HL-60/S4 treated with retinoic acid at 250 ng/mL for 4 days and 3 days (cell line): ENCODE results near the gene NME5.

ENCODE experiments used
- in situ Hi-C: fragments of 300-500 bp; cut with MboI; formaldehyde crosslinking; loops from 2 replicates; pipeline ENCODE4 v1.7.0; 2022; ENCODE audit warnings: low sequenced_read_pairs

The NME5 gene

GRCh38 chr5:138140268-138140667 lies 1.0 kb upstream of the NME5 start:
- in situ Hi-C loops, result no loop called here

GRCh38 chr5:138139781-138140090 lies 508 bp upstream of the NME5 start:
- in situ Hi-C loops, result no loop called here

DNA sequence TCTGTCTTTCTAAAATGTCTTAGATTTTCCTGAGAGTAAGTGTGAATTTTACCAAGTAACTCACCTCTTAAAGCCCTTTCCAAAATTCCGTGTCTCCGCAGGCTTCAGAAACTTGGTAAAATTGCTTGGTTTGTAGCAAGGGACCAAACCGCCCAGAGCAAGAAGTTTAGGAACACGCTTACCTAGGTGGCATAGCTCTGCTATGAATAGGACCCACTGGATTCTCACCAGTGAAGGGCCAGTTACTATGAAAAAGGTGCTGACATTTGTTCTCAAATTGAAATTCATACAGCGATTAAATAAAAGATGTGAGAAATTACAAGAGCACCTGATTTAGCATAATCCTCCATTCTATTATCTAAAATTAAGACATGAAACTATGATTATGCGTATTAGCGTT lies 6.7 kb downstream of the NME5 start:
- in situ Hi-C loops, result no loop called here

GRCh38 chr5:138129347-138129746 lies 9.9 kb downstream of the NME5 start:
- in situ Hi-C loops, result no loop called here

DNA sequence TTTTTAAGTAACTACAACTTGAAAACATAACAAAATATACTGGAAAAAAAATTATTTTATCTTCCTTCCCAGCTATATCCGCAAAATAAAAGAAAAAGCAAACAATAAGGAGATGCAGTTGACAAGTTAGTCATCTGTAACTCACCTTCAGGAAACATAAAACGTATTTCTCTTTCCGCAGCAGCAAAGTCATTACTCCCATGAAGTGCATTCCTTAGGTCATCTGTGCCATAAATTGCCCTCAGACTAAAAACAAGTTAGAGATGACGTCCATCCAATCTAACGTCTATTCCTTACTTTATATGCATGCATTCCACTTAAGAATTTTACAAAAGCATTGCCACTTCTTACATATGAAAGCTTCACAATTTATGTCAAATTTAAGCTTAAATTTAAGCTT lies 10.9 kb downstream of the NME5 start:
- in situ Hi-C loops, result no loop called here

GRCh38 chr5:138115254-138115653 lies 24.0 kb downstream of the NME5 start:
- in situ Hi-C loops, result no loop called here

DNA sequence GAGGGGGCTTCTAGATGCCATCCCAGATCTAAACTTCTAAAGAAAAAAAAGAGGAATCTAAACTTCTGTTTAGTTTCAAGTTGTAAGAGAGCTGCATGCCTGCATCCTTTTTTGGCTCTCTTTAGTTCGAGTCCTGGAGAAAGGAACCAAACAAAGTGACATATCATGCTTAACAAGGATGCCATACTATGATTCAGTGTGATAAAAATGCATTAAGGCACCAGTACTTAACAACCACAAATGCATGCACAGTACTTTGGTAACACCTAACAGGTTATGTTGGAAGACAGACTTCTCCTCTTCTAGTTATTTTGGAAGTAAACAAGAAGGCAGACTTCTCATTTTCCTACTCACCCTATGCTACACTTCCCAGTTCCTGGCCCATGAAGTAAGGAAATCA lies 27.3 kb downstream of the NME5 start:
- in situ Hi-C loops, result no loop called here

DNA sequence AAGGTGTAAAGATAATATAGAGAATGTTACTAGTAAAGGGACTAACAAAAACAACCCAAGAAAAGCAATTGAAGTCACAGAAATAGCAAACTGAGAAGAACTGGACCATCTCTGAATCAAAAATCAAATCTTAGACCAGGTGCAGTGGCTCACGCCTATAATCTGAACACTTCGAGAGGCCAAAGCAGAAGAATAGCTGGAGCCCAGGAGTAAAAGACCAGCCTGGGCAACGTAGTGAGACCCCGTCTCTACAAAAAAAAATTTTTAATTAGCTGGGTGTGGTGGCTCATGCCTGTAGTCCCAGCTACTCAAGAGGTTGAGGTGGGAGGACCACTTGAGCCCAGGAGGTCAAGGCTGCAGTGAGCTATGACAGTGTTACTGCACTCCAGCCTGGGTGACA lies 28.0 kb downstream of the NME5 start:
- in situ Hi-C loops, result no loop called here

- in situ Hi-C loops, result no loop called here
Measured at GRCh38 chr5:138110266-138110963, 28.8 kb downstream of the NME5 start.

DNA sequence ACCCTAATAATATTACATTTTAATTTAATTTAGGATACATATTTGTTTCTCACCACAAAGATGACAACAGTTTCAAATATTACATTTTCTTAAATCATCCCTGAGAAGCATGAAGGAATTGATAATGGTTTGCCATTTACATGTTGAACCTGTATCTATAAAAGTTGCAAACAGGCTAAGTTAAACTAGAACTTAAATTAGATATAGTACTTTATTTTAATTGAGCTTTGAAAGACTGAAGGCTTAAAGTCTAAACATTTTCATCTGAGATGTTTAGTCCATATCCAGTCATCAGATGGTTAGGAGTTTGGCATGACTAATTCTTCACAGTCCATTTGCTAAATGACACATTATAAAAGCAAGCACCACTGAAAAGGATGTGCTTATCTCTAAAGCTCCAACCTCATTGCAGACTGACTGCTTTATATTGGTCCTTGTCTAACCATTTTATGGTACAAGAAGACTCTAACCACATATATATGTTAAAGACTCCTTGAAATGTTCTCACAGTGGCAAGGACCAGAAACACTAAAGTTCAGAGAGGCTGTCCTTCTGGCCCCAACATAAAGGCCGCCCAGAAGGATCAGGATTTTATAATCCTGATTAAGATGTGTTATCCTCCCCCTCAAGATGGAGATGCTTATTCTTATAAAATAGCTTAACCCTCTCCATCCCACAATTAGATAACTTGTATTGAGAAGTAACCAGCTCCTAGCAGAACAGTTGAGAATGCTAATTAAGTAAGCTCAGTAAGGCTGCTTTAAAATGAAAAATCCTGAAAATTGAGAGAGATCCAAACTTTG lies 29.6 kb downstream of the NME5 start:
- in situ Hi-C loops, result no loop called here

GRCh38 chr5:138107213-138107612 lies 32.0 kb downstream of the NME5 start:
- in situ Hi-C loops, result no loop called here

GRCh38 chr5:138105709-138106108 lies 33.5 kb downstream of the NME5 start:
- in situ Hi-C loops, result no loop called here

DNA sequence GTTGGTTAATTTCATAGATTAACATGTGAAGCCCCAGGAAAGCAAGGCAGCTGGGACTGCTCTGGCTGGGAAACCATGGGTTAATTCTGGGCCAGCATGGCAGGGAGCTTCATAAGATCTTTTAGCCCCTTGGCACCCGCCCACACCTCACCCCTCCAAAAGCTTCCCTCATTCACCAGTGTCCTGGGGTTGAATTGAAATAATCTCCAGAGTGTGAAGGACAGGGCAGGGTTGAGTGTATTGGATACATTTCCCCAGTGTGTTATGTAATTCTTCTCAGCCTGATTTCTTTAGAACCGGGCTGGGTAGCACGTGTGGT lies 36.0 kb downstream of the NME5 start:
- in situ Hi-C loops, result no loop called here

DNA sequence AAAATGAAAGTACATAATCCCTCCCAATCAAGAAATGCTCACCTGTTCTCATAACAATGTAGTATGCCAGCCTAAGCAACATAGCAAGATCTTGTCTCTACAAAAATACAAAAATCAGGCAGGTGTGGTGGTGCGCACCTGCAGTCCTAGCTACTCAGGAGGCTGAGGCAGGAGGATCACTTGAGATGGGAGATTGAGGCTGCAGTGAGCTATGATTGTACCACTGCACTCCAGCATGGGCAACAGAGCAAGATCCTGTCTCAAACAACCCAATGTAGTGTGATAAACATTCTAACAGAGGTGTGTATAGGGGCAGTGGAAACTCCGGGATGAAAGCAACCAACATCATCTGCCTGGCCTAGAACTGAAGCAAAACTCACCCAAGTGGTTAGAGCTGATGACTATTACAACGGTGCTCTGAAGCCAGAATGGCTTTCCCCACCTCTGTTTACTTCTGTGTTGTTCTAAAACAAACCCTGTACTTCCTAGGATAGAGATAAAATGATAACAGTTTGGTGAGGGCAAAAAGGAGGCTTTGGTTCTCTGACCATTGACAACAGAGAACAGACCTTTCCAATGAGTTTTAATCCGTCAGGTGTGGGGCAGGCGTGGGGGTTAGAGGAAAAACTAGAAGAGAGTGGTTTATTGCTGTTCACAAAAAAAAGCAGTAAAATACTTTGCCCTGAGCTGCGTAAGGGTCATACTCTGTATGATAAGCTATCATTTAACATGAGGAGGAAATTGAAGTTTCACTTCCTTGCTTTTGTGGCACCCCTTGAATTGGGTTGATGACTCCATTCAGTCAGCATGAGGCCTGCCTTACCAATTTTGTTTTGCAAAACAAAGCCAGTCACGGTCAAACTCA lies 36.5 kb downstream of the NME5 start:
- in situ Hi-C loops, result no loop called here

GRCh38 chr5:138096997-138097828 lies 42.0 kb downstream of the NME5 start:
- in situ Hi-C loops, result no loop called here

DNA sequence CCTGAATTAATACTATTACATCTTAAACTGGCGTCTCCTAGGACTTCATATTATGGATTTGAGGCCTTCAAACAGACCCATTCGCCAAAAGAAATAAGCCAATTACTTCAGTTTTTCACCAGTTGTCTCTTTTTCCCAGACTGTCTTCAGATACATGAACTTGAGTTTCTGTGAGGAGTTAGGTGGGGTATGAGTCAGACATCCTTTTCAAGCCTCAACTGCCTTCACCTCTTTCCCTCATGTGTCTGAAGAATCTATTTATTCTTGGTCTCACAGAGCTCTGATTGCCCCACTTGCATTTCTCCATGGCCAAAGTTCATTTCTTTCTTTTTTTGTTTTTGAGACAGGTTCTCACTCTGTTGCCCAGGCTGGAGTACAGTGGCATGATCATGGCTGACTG lies 42.9 kb downstream of the NME5 start:
- in situ Hi-C loops, result no loop called here

- in situ Hi-C loops, result no loop called here
Measured at GRCh38 chr5:138095100-138095907, 43.9 kb downstream of the NME5 start.

- in situ Hi-C loops, result no loop called here
Measured at GRCh38 chr5:138093036-138093435, 46.2 kb downstream of the NME5 start.

DNA sequence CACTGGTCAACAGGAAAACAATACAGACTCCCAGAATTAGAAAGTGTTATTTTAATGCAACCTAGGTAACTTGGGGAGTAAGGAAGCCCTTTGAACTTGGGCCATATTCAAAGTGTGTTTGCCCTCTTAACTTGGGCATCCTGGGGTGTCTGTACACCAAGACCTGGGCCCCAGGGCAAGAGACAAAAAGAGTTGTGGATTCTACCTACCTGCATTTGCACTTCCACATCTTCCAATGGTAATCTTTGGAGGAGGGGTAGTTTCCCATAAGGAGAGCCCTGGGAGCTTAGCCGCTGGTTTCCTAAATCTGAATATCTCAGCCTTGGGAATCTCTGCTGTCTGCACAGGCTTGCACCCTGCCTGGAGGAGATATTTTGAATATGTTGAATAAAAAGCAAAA lies 46.9 kb downstream of the NME5 start:
- in situ Hi-C loops, result no loop called here

DNA sequence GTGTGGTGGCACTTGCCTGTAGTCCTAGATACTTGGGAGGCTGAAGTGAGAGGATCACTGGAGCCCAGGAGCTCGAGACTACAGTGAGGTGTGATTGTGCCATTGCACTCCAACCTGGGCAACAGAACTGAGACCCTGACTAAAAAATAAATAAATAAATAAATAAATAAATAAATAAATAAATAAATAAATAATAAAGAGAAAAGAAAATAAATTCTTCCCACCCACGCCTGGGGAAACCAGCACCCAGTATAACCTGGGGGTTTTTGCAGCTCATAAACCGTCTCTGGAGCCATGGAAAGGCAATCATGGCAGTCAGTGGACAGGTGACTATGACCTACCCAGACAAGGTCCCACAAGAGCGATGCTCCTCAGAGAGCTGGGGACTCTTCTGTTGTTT lies 47.5 kb downstream of the NME5 start:
- in situ Hi-C loops, result no loop called here
